ENCODE results near the gene DNASE1L2. TPM values are rescaled to one million over a fixed set of nuclear protein-coding genes. Genes with fewer than 3 reads are reported as not detected.

DNASE1L2 gene
- total and polyA plus RNA-seq, 2 of the 8 experiments (the other 6 are each of a cell fraction or from before 2014, with no cell fraction given): 0.35 to 0.97 TPM

DNA sequence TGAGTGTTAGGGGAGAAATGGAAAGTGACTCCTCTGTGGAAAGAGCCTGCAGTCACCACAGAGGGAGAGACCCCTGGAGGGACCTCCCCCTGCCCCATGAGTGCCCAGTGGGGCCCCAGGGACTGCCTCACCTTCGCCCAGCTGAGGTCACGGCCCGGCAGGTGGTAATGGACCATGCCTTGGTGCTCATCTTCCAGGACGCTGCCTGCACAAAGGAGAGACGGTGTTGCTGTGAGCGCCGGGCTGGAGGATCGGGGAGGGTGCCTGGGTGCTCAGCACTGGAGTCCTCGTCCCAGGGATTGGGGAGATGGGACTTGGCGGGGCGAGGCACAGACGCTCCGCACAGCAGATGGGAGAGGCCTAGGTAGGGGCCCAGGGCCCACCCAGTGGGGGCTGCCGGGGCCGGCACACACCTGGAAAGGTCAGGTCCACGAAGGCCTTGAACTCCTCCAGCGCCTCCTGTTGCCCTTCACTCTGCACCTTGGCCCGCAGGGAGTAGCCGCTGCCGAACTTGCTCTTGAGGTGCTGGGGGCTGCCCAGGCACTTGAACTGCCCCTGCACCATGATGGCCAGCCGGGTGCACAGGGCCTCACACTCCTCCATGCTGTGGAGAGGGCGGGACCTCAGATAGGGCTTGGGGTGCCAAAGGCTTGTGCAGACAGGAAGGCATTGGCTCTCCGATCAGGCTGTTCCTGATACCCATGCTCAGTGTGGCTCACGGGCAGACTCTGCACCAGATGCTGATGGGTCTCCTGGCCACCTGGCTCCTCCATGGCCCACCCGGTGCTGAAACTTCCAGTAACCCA lies 41.4 kb downstream of the DNASE1L2 start:
- H3K23me2 ChIP-seq (ENCODE audit: low read depth, low read length): no peaks in the 10 kb centered on the region
- no peak overlapping the region for H3K23ac ChIP-seq (ENCODE audit: insufficient read length)
- 90% methylated on average over 24 of the region's 25 CpGs; no CpG with 5 or more reads in 1 of the 2 experiments for WGBS, 2 experiments (ENCODE audit: extremely low coverage in 1 of 2, insufficient coverage in 1 of 2, insufficient read length in 1 of 2, insufficient replicate concordance in 2 of 2, low coverage in 1 of 2, low lambda C conversion rate in 2 of 2, missing lambda C conversion rate in 1 of 2)
- H3K79me2 ChIP-seq (ENCODE audit: control insufficient read depth in 1 of 2, insufficient read depth in 2 of 2, low read length in 2 of 2): no peaks in the 10 kb centered on the region
- ChIA-PET CTCF (ENCODE audit: partially characterized antibody) (interaction anchor here (0.6 to 4.8 kb wide), 12 partner anchors 7 to 223 kb away, joined by 3 to 30 read pairs (median 4); no protein-coding TSS in a partner anchor), POLR2A (ENCODE audit: partially characterized antibody) (interaction anchor here (0.6 to 1.9 kb wide), 11 partner anchors 9 to 325 kb away, joined by 3 to 6 read pairs (median 3); partner anchors contain the start of gene ECI1)
- H2BK15ac ChIP-seq (ENCODE audit: low read length): no peak overlapping the region
- H3K4ac ChIP-seq (replicated peaks; ENCODE audit: insufficient read length, low read depth, low read length): no peak overlapping the region
- no peak overlapping the region for H2AK5ac ChIP-seq (ENCODE audit: low read depth, low read length)
- H3K36me3 ChIP-seq (ENCODE audit: control insufficient read depth in 2 of 4, insufficient read depth in 4 of 4, low read length in 3 of 4): no peaks in the 10 kb centered on the region
- no peak overlapping the region for H2BK12ac ChIP-seq (ENCODE audit: low read depth, low read length)
- no peak overlapping the region for H3K27ac ChIP-seq (ENCODE audit: low read depth, low read length)
- no peaks in the 10 kb centered on the region for H3K79me1 ChIP-seq (ENCODE audit: low read depth, low read length)
- FAIRE-seq (no peak), DNase-seq (ENCODE audit: low read depth in 1 of 2, low spot score in 2 of 2) (no peak)
- H2BK5ac ChIP-seq (ENCODE audit: low read depth, low read length): 0 out of 2 replicates have a peak overlapping the region, but pooled peaks have one; percentile 8
- H2BK20ac ChIP-seq (ENCODE audit: low read length): no peak overlapping the region
- H3K4me3 ChIP-seq (ENCODE audit: extremely low read depth in 1 of 4, insufficient read depth in 2 of 4, low read depth in 3 of 4, low read length in 4 of 4): no peak overlapping the region
- H2BK120ac ChIP-seq (replicated peaks; ENCODE audit: low read depth, low read length): no peak overlapping the region
- no peak overlapping the region for H4K91ac ChIP-seq (replicated peaks; ENCODE audit: insufficient read length, low read length)
- peaks cover 3 to 5% of the 10 kb centered on the region in 2 experiments for H4K20me1 ChIP-seq (replicated peaks in 1 of 2; ENCODE audit: control insufficient read depth in 1 of 2, insufficient read depth in 2 of 2, low read length in 2 of 2)
- no peak overlapping the region for H3K9ac ChIP-seq (replicated peaks in 1 of 4; ENCODE audit: extremely low read depth in 1 of 4, low read depth in 3 of 4, low read length in 3 of 4)
- H4K5ac ChIP-seq (ENCODE audit: insufficient read length, low read depth, low read length): no peak overlapping the region
- no peak overlapping the region for H3K14ac ChIP-seq (ENCODE audit: insufficient read length)
- peak overlapping the region; percentile 35; the same call in 1 of the 2 replicates for H4K8ac ChIP-seq (ENCODE audit: extremely low read depth, insufficient read depth, low read length)
- H3K4me2 ChIP-seq (ENCODE audit: insufficient read depth in 1 of 2, low read depth in 2 of 2, low read length in 2 of 2): no peak overlapping the region
- no peaks in the 10 kb centered on the region for H3K9me3 ChIP-seq (ENCODE audit: insufficient read depth in 2 of 2, low read depth in 1 of 2, low read length in 1 of 2)
- no peak overlapping the region for H3K56ac ChIP-seq (replicated peaks; ENCODE audit: insufficient read length, low read depth, low read length)
- no peak overlapping the region for H2AFZ ChIP-seq (ENCODE audit: low read length)
- no peaks in the 10 kb centered on the region for H3K27me3 ChIP-seq (replicated peaks in 1 of 4; ENCODE audit: control insufficient read depth in 3 of 4, extremely low read depth in 1 of 4, insufficient read depth in 3 of 4, low read length in 3 of 4)
- H3K4me1 ChIP-seq (replicated peaks in 1 of 4; ENCODE audit: control insufficient read depth in 3 of 4, insufficient read depth in 4 of 4, low read length in 3 of 4): no peaks in the 10 kb centered on the region; a peak in 1 of 7 replicates
- H3K18ac ChIP-seq (ENCODE audit: extremely low read depth, low read length): no peak overlapping the region
- TF ChIP-seq SP1 (IDR thresholded peaks at IDR 0.05; ENCODE audit: low read depth, low read length): no peak
- no peak for TF ChIP-seq TAF1 (IDR thresholded peaks at IDR 0.05; ENCODE audit: low read depth, low read length)
- TF ChIP-seq MAFK (IDR thresholded peaks at IDR 0.05; ENCODE audit: low read depth, low read length): no peak
- no peak for TF ChIP-seq BCL11A (IDR thresholded peaks at IDR 0.05; ENCODE audit: low read depth in 2 of 2, low read length in 2 of 2)
- TF ChIP-seq BRCA1 (IDR thresholded peaks at IDR 0.05; ENCODE audit: low read depth, low read length): no peak
- TF ChIP-seq SIX5 (IDR thresholded peaks at IDR 0.05; ENCODE audit: low read depth, low read length): no peak
- no peak for TF ChIP-seq FOSL1 (IDR thresholded peaks at IDR 0.05; ENCODE audit: insufficient read depth, low read depth, low read length)
- TF ChIP-seq, protein P1, sequence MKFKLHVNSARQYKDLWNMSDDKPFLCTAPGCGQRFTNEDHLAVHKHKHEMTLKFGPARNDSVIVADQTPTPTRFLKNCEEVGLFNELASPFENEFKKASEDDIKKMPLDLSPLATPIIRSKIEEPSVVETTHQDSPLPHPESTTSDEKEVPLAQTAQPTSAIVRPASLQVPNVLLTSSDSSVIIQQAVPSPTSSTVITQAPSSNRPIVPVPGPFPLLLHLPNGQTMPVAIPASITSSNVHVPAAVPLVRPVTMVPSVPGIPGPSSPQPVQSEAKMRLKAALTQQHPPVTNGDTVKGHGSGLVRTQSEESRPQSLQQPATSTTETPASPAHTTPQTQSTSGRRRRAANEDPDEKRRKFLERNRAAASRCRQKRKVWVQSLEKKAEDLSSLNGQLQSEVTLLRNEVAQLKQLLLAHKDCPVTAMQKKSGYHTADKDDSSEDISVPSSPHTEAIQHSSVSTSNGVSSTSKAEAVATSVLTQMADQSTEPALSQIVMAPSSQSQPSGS (IDR thresholded peaks at IDR 0.05; ENCODE audit: low read length): no peak
- TF ChIP-seq, protein P2, sequence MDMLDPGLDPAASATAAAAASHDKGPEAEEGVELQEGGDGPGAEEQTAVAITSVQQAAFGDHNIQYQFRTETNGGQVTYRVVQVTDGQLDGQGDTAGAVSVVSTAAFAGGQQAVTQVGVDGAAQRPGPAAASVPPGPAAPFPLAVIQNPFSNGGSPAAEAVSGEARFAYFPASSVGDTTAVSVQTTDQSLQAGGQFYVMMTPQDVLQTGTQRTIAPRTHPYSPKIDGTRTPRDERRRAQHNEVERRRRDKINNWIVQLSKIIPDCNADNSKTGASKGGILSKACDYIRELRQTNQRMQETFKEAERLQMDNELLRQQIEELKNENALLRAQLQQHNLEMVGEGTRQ (IDR thresholded peaks at IDR 0.05; ENCODE audit: low read length): no peak
- TF ChIP-seq POLR2AphosphoS5 (IDR thresholded peaks at IDR 0.05; ENCODE audit: low read depth, low read length): no peak

All from H1 (cell line).